H1 (cell line): ENCODE measurements around the gene NMUR1. TPM values are rescaled to one million over a fixed set of nuclear protein-coding genes. Genes with fewer than 3 reads are reported as not detected.
A peak's percentile ranks its signal among the peaks of the same experiment; 100 is the strongest.

Experiments
- CTCF ChIA-PET: fragments of 300-600 bp; sonication (Branson Sonifier 250); formaldehyde crosslinking; loops from one replicate; lab custom pipeline; 2021; ENCODE audit not compliant: partially characterized antibody; lab: Charles Lee
- POLR2A ChIA-PET: fragments of 300-600 bp; sonication (Branson Sonifier 250); formaldehyde crosslinking; loops from one replicate; lab custom pipeline; 2021; ENCODE audit warnings: inconsistent platforms; ENCODE audit not compliant: partially characterized antibody; lab: Charles Lee
- DNase-seq, 2 experiments: peaks; one replicate each; pipeline versions ENCODE4 v3.0.0 to v3.0.0-alpha.2; 2010 to 2022; ENCODE audit warnings: low spot score in 2 of 2, low read depth in 1 of 2, mixed read lengths in 1 of 2
- FAIRE-seq: peaks from 2 replicates; lab custom pipeline; 2011; peaks lifted over from hg19 to GRCh38; lab: Jason Lieb, UNC
- H2AFZ ChIP-seq: 2 replicates; pipeline ENCODE4 v1.8.1; 2012; ENCODE audit warnings: low read length, inconsistent platforms
- H2AK5ac ChIP-seq: 2 replicates; pipeline ENCODE4 v1.6.1; 2013; ENCODE audit warnings: low read depth, low read length
- H2BK120ac ChIP-seq: replicated peaks from 2 replicates; pipeline ENCODE3; 2013; ENCODE audit warnings: low read depth, low read length, inconsistent platforms
- H2BK12ac ChIP-seq: 2 replicates; pipeline ENCODE4 v1.6.1; 2013; ENCODE audit warnings: low read depth, low read length
- H2BK15ac ChIP-seq: 2 replicates; pipeline ENCODE4 v1.6.1; 2013; ENCODE audit warnings: low read length
- H2BK20ac ChIP-seq: 2 replicates; pipeline ENCODE4 v1.6.1; 2013; ENCODE audit warnings: low read length
- H2BK5ac ChIP-seq: 2 replicates; pipeline ENCODE4 v1.6.1; 2013; ENCODE audit warnings: low read depth, low read length
- H3K14ac ChIP-seq: 2 replicates; pipeline ENCODE4 v1.6.1; 2013; ENCODE audit warnings: inconsistent platforms; ENCODE audit not compliant: insufficient read length
- H3K18ac ChIP-seq: 2 replicates; pipeline ENCODE4 v1.6.1; 2013; ENCODE audit warnings: low read length; ENCODE audit errors: extremely low read depth
- H3K23ac ChIP-seq: 2 replicates; pipeline ENCODE4 v1.6.1; 2013; ENCODE audit warnings: inconsistent platforms; ENCODE audit not compliant: insufficient read length
- H3K23me2 ChIP-seq: 2 replicates; pipeline ENCODE4 v1.6.1; 2013; ENCODE audit warnings: low read depth, low read length
- H3K27ac ChIP-seq: 2 replicates; pipeline ENCODE4 v1.6.1; 2011; ENCODE audit warnings: low read depth, low read length, inconsistent platforms
- H3K27me3 ChIP-seq, 4 experiments: replicated peaks in 1 of 4; 1 replicate in 1 of 4; 2 replicates in 3 of 4; pipeline versions ENCODE4 v1.6.1 to v1.8.1; 2011 to 2013; ENCODE audit warnings: low read length in 3 of 4, mild to moderate bottlenecking in 3 of 4, inconsistent platforms in 2 of 4, mixed read lengths in 2 of 4, moderate library complexity in 1 of 4; ENCODE audit not compliant: control insufficient read depth in 3 of 4, insufficient read depth in 3 of 4; ENCODE audit errors: extremely low read depth in 1 of 4
- H3K36me3 ChIP-seq, 4 experiments: 2 replicates each; pipeline versions ENCODE4 v1.6.1 to v1.8.1; 2011 to 2013; ENCODE audit warnings: mild to moderate bottlenecking in 4 of 4, low read length in 3 of 4, moderate library complexity in 2 of 4, control low read depth in 1 of 4, inconsistent platforms in 1 of 4; ENCODE audit not compliant: insufficient read depth in 4 of 4, control insufficient read depth in 2 of 4
- H3K4ac ChIP-seq: replicated peaks from 2 replicates; pipeline ENCODE3; 2013; ENCODE audit warnings: low read length, low read depth, mixed read lengths, inconsistent platforms; ENCODE audit not compliant: insufficient read length
- H3K4me1 ChIP-seq, 4 experiments: replicated peaks in 1 of 4; 1 replicate in 1 of 4; 2 replicates in 3 of 4; pipeline versions ENCODE4 v1.6.1 to v1.8.1; 2011 to 2013; ENCODE audit warnings: low read length in 3 of 4, inconsistent platforms in 2 of 4, mixed read lengths in 1 of 4; ENCODE audit not compliant: insufficient read depth in 4 of 4, control insufficient read depth in 3 of 4
- H3K4me2 ChIP-seq, 2 experiments: 2 replicates each; pipeline versions ENCODE4 v1.6.1 to v1.8.1; 2011 to 2013; ENCODE audit warnings: low read depth in 2 of 2, low read length in 2 of 2, control low read depth in 1 of 2, inconsistent platforms in 1 of 2, mild to moderate bottlenecking in 1 of 2; ENCODE audit not compliant: insufficient read depth in 1 of 2
- H3K4me3 ChIP-seq, 4 experiments: fragments of 200-600, 300-600 bp in 1 of 4; sonication (generic), shearing (Covaris generic), sonication (Bioruptor Twin) in 1 of 4; 2 replicates each; pipeline versions ENCODE4 v1.5.1 to v1.8.1; 2011 to 2016; ENCODE audit warnings: low read length in 4 of 4, low read depth in 3 of 4, control low read depth in 2 of 4, inconsistent platforms in 2 of 4, mild to moderate bottlenecking in 2 of 4, mixed read lengths in 1 of 4, moderate library complexity in 1 of 4; ENCODE audit not compliant: insufficient read depth in 2 of 4; ENCODE audit errors: extremely low read depth in 1 of 4
- H3K56ac ChIP-seq: replicated peaks from 2 replicates; pipeline ENCODE3; 2013; ENCODE audit warnings: low read depth, mild to moderate bottlenecking, mixed read lengths, low read length, inconsistent platforms; ENCODE audit not compliant: insufficient read length
- H3K79me1 ChIP-seq: 2 replicates; pipeline ENCODE4 v1.6.1; 2013; ENCODE audit warnings: low read depth, low read length, control low read depth
- H3K79me2 ChIP-seq, 2 experiments: 2 replicates each; pipeline versions ENCODE4 v1.6.1 to v1.8.1; 2012 to 2013; ENCODE audit warnings: low read length in 2 of 2, mild to moderate bottlenecking in 2 of 2, inconsistent platforms in 1 of 2; ENCODE audit not compliant: insufficient read depth in 2 of 2, control insufficient read depth in 1 of 2
- H3K9ac ChIP-seq, 4 experiments: replicated peaks in 1 of 4; 1 replicate in 1 of 4; 2 replicates in 3 of 4; pipeline versions ENCODE4 v1.6.1 to v1.8.1; 2011 to 2013; ENCODE audit warnings: low read depth in 3 of 4, low read length in 3 of 4, control low read depth in 2 of 4, mild to moderate bottlenecking in 2 of 4, moderate library complexity in 2 of 4, inconsistent platforms in 1 of 4; ENCODE audit errors: extremely low read depth in 1 of 4
- H3K9me3 ChIP-seq, 2 experiments: 2 replicates each; pipeline versions ENCODE4 v1.6.1 to v1.8.1; 2012 to 2013; ENCODE audit warnings: mild to moderate bottlenecking in 2 of 2, moderate library complexity in 2 of 2, control low read depth in 1 of 2, inconsistent platforms in 1 of 2, low read depth in 1 of 2, low read length in 1 of 2, mixed read lengths in 1 of 2; ENCODE audit not compliant: insufficient read depth in 2 of 2
- H4K20me1 ChIP-seq, 2 experiments: replicated peaks in 1 of 2; 2 replicates each; pipeline versions ENCODE3 to v1.8.1; 2011 to 2013; ENCODE audit warnings: inconsistent platforms in 2 of 2, low read length in 2 of 2, mild to moderate bottlenecking in 1 of 2; ENCODE audit not compliant: insufficient read depth in 2 of 2, control insufficient read depth in 1 of 2
- H4K5ac ChIP-seq: 2 replicates; pipeline ENCODE4 v1.6.1; 2013; ENCODE audit warnings: low read length, low read depth, mixed read lengths, inconsistent platforms; ENCODE audit not compliant: insufficient read length
- H4K8ac ChIP-seq: 2 replicates; pipeline ENCODE4 v1.8.0; 2013; ENCODE audit warnings: mild to moderate bottlenecking, moderate library complexity, low read length, inconsistent platforms; ENCODE audit not compliant: insufficient read depth; ENCODE audit errors: extremely low read depth
- H4K91ac ChIP-seq: replicated peaks from 2 replicates; pipeline ENCODE3; 2013; ENCODE audit warnings: low read length, mixed read lengths, inconsistent platforms; ENCODE audit not compliant: insufficient read length
- TBP ChIP-seq: IDR thresholded peaks from 2 replicates; pipeline ENCODE4 v1.6.1; 2011; ENCODE audit warnings: low read depth, low read length, improper control_type of control experiment
- WGBS, 2 experiments: shearing (Covaris generic) in 1 of 2; methylation state at CpG; one replicate each; pipeline versions ENCODE4 v1.1.6 to v1.1.7; 2013 to 2015; ENCODE audit warnings: low lambda C conversion rate in 2 of 2, mixed read lengths in 2 of 2, inconsistent platforms in 1 of 2, low coverage in 1 of 2, missing lambda C conversion rate in 1 of 2; ENCODE audit not compliant: insufficient replicate concordance in 2 of 2, insufficient coverage in 1 of 2, insufficient read length in 1 of 2; ENCODE audit errors: extremely low coverage in 1 of 2, missing lambda C conversion rate in 1 of 2; 5-methylcytosine and 5-hydroxymethylcytosine counted together
- polyA plus RNA-seq, 7 experiments: library from polyadenylated mRNA; depleted of rRNA in 3 of 7; stranded (reverse) in 5 of 7; unstranded in 2 of 7; fragments of >200 nt in 5 of 7; fragments of 200-250 nt in 2 of 7; gene quantifications; 1 replicate in 5 of 7; 2 replicates in 1 of 7; 4 replicates in 1 of 7; pipeline versions ENCODE4 v1.2.1 to v1.2.3, GENCODE V29; 2011 to 2013; ENCODE audit warnings: missing spikeins in 2 of 7, mixed read lengths in 2 of 7
- total RNA-seq: library from RNA; stranded (reverse); fragmentation: NEBNext Ultra II Directional; extraction: Animal tissue kit (Norgen Biotek cat#: 25700); gene quantifications from 2 replicates; pipeline ENCODE4 v1.2.1, GENCODE V29; 2021

NMUR1 gene
- total and polyA plus RNA-seq, 2 of the 8 experiments (the other 6 are each of a cell fraction or from before 2014, with no cell fraction given), result 0.56 to 1.5 TPM

GRCh38 chr2:231567159-231567558 is 36.9 kb upstream of the NMUR1 start:
- Histone ChIP-seq H3K56ac (no peak overlapping the region), H4K20me1 (no peaks in the 10 kb centered on the region), H3K79me1 (no peaks in the 10 kb centered on the region), H3K27ac (no peak overlapping the region), H2BK12ac (no peak overlapping the region), H3K4me3 (no peak overlapping the region), H3K23me2 (no peaks in the 10 kb centered on the region; the same call in 1 of the 2 replicates), H2BK20ac (peak overlapping the region; percentile 32; the same call in 1 of the 2 replicates), H3K23ac (no peak overlapping the region), H2BK120ac (no peak overlapping the region), H3K4ac (no peak overlapping the region), H2AFZ (no peak overlapping the region), H3K27me3 (no peaks in the 10 kb centered on the region), H3K36me3 (no peaks in the 10 kb centered on the region), H3K18ac (no peak overlapping the region; the same call in 1 of the 2 replicates), H2AK5ac (0 out of 2 replicates have a peak overlapping the region, but pooled peaks have one; percentile 19), H4K5ac (no peak overlapping the region), H3K9ac (no peak overlapping the region), H2BK5ac (no peak overlapping the region), H3K14ac (no peak overlapping the region), H3K4me2 (no peak overlapping the region), H3K9me3 (peaks cover 3 to 14% of the 10 kb centered on the region in 2 experiments; a peak in 2 of 4 replicates), H3K79me2 (no peaks in the 10 kb centered on the region), H4K91ac (no peak overlapping the region), H4K8ac (no peak overlapping the region), H3K4me1 (peaks cover 0 to 17% (median 8%) of the 10 kb centered on the region in 4 experiments; a peak in 6 of 7 replicates), H2BK15ac (no peak overlapping the region)
- WGBS, 2 experiments, result 97% methylated on average over 3 of the region's 3 CpGs; no CpG with 5 or more reads in 1 of the 2 experiments
- FAIRE-seq (no peak), DNase-seq (no peak)
- ChIA-PET POLR2A (interaction anchor here (1.0 to 2.5 kb wide), 2 partner anchors 26 to 106 kb away, joined by 4 to 6 read pairs; no protein-coding TSS in a partner anchor), CTCF (interaction anchor here (0.8 to 16.1 kb wide), 5 partner anchors 26 to 137 kb away, joined by 3 to 368 read pairs (median 66); partner anchors contain the start of gene TEX44)
- no peak for TF ChIP-seq TBP
